Measurements from ENCODE around the gene NEDD9. TPM values are rescaled to one million over a fixed set of nuclear protein-coding genes. Genes with fewer than 3 reads are reported as not detected.

NEDD9 gene
- total and polyA plus RNA-seq, 2 of the 4 experiments (the other 2 are of a cell fraction), result 7.6 to 16.5 TPM

GRCh38 chr6:11214901-11215300 lies 17.6 kb downstream of the NEDD9 start:
- ATAC-seq (ENCODE audit: low read depth), result no peak

More at GRCh38 chr6:11214901-11215300, 17.6 kb downstream of the NEDD9 start:
- Histone ChIP-seq H3K14ac (replicated peaks; ENCODE audit: low read depth, low read length) (0 out of 2 replicates have a peak overlapping the region, but pooled peaks have one; percentile 8), H3K4me1 (ENCODE audit: control insufficient read depth, insufficient read depth, low read length) (peaks cover 17% of the 10 kb centered on the region), H3K23ac (ENCODE audit: low read depth, low read length) (no peak overlapping the region), H3K9me1 (ENCODE audit: insufficient read depth, low read length) (peaks cover 31% of the 10 kb centered on the region), H2BK15ac (ENCODE audit: low read depth, low read length) (no peak overlapping the region), H4K8ac (ENCODE audit: low read depth in 2 of 2, low read length in 2 of 2) (no peak overlapping the region), H3K56ac (ENCODE audit: extremely low read depth, insufficient read depth, low read length) (no peak overlapping the region), H3K36me3 (ENCODE audit: control insufficient read depth, insufficient read depth, low read length) (peaks cover 6% of the 10 kb centered on the region), H3K18ac (ENCODE audit: low read depth, low read length) (no peak overlapping the region), H4K5ac (ENCODE audit: low read depth, low read length) (no peak overlapping the region), H4K91ac (ENCODE audit: insufficient read depth, low read depth, low read length) (no peak overlapping the region), H4K20me1 (ENCODE audit: insufficient read depth, low read length) (peaks cover 24% of the 10 kb centered on the region), H2AFZ (replicated peaks; ENCODE audit: low read length, poor library complexity) (no peak overlapping the region), H2BK120ac (ENCODE audit: low read depth, low read length) (no peak overlapping the region), H2AK5ac (ENCODE audit: low read depth, low read length) (no peak overlapping the region), H2BK20ac (ENCODE audit: low read depth, low read length) (no peak overlapping the region), H3K4me2 (ENCODE audit: low read depth, low read length) (no peak overlapping the region), H2BK5ac (ENCODE audit: low read depth, low read length, poor library complexity, severe bottlenecking) (no peak overlapping the region), H2AK9ac (replicated peaks; ENCODE audit: low read depth, low read length, poor library complexity) (no peak overlapping the region), H3K9ac (ENCODE audit: low read depth, low read length) (no peak overlapping the region), H3K9me3 (ENCODE audit: control insufficient read depth, insufficient read depth, low read length) (no peaks in the 10 kb centered on the region), H3K79me1 (ENCODE audit: low read depth in 1 of 2, low read length in 2 of 2) (peaks cover 22 to 91% of the 10 kb centered on the region in 2 experiments; a peak in 3 of 4 replicates), H3K4me3 (ENCODE audit: insufficient read depth, low read depth, low read length) (no peak overlapping the region), H3K27me3 (ENCODE audit: control insufficient read depth, insufficient read depth, low read length) (no peaks in the 10 kb centered on the region), H3K27ac (ENCODE audit: insufficient read depth, low read length) (no peak overlapping the region), H3K4ac (ENCODE audit: low read depth, low read length) (peak overlapping the region; percentile 6; the same call in 1 of the 2 replicates)
- WGBS, 2 experiments (ENCODE audit: extremely low coverage in 2 of 2, insufficient read length in 1 of 2), result 94% methylated on average over 4 of the region's 9 CpGs; no CpG with 5 or more reads in 1 of the 2 experiments
- ChIA-PET POLR2A (ENCODE audit: unreplicated experiment) (no interaction called here), CTCF (interaction anchor here (0.5 kb wide), 1 partner anchor 153 kb away, joined by 5 read pairs; no protein-coding TSS in a partner anchor)
- dilution Hi-C loops (cut with HindIII; ENCODE audit: low sequenced_read_pairs, unreplicated experiment) (no loop called here), in situ Hi-C loops (cut with MboI; ENCODE audit: low sequenced_read_pairs) (no loop called here), intact Hi-C loops (cut with micrococcal nuclease) (no loop called here)
- DNase-seq, result no peak
- TF ChIP-seq POLR2A (IDR thresholded peaks at IDR 0.05; ENCODE audit: low read depth, low read length) (no peak), ELK1 (IDR thresholded peaks at IDR 0.05; ENCODE audit: borderline replicate concordance, low read depth, low read length) (no peak), SMC3 (IDR thresholded peaks at IDR 0.05; ENCODE audit: low read depth, low read length) (no peak), FOS (IDR thresholded peaks at IDR 0.05; ENCODE audit: low read depth, low read length) (no peak), RFX5 (IDR thresholded peaks at IDR 0.05; ENCODE audit: low read depth, low read length) (no peak), CEBPB (IDR thresholded peaks at IDR 0.05; ENCODE audit: low read depth, low read length) (no peak), CTCF (conservative IDR thresholded peaks at IDR 0.05; ENCODE audit: low read depth, low read length) (no peak), MAFK (IDR thresholded peaks at IDR 0.05; ENCODE audit: low read depth, low read length) (no peak), MXI1 (IDR thresholded peaks at IDR 0.05; ENCODE audit: borderline replicate concordance, low read depth, low read length) (no peak), USF2 (IDR thresholded peaks at IDR 0.05; ENCODE audit: low read depth, low read length) (no peak), NFE2L2 (IDR thresholded peaks at IDR 0.05; ENCODE audit: low read depth, low read length) (no peak), RAD21 (IDR thresholded peaks at IDR 0.05; ENCODE audit: low read length) (no peak)
- no TSS peak for BruUV-seq (replicated peaks)

All from IMR-90 (cell line).